ENCODE results near the gene SOSTDC1.

SOSTDC1 gene

DNA sequence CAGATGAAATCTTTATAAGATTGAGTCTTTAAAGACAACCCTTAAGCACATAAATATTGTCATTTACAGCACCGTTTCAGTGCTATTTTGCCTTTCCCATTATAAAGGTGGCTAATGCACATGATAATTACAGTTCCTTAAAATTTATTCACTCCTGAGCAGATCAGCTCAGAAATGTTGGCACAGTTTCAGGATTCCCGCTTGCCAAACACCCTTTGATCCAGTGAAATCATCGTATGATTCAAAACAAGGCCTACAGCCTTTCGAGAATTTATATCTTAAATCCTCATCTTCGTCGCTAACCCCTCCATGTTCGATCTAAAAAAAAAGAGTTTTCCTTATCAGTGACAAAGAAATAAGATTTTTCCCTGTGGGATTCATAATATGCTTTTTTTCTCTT is 14.1 kb upstream of the SOSTDC1 start:
- Histone ChIP-seq H3K27me3 (replicated peaks; ENCODE audit: control insufficient read depth, insufficient read depth, low read length) (no peaks in the 10 kb centered on the region), H3K36me3 (ENCODE audit: control insufficient read depth, insufficient read depth, low read length) (no peaks in the 10 kb centered on the region), H3K4me3 (replicated peaks; ENCODE audit: low read depth, low read length) (no peak overlapping the region)
- DNase-seq (ENCODE audit: extremely low read depth, insufficient read length): no peak
- TF ChIP-seq, protein P1, sequence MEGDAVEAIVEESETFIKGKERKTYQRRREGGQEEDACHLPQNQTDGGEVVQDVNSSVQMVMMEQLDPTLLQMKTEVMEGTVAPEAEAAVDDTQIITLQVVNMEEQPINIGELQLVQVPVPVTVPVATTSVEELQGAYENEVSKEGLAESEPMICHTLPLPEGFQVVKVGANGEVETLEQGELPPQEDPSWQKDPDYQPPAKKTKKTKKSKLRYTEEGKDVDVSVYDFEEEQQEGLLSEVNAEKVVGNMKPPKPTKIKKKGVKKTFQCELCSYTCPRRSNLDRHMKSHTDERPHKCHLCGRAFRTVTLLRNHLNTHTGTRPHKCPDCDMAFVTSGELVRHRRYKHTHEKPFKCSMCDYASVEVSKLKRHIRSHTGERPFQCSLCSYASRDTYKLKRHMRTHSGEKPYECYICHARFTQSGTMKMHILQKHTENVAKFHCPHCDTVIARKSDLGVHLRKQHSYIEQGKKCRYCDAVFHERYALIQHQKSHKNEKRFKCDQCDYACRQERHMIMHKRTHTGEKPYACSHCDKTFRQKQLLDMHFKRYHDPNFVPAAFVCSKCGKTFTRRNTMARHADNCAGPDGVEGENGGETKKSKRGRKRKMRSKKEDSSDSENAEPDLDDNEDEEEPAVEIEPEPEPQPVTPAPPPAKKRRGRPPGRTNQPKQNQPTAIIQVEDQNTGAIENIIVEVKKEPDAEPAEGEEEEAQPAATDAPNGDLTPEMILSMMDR (IDR thresholded peaks at IDR 0.05; ENCODE audit: insufficient read depth, low read length, poor library complexity, severe bottlenecking): no peak

DNA sequence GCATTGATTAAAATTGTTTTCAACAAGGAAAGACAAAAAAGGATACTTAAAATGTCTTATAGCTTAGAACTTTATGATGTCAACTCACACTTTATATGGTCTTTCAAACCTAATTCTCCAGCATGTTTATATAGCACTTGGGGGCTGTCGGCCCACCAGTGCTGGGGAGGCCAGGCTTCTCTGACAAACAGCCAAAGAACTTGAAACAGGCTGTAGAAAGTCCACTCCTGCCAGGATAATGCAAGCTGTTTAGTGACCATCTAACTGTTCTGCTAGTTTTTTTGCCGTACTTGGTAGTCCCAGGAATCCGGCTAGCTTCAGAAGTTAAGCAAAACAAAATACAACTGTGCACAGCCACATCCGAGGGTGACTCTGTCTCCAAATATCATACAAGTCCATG is 13.6 kb upstream of the SOSTDC1 start:
- H3K4me3 ChIP-seq (replicated peaks; ENCODE audit: low read depth, low read length): no peak overlapping the region
- TF ChIP-seq, protein P1 (IDR thresholded peaks at IDR 0.05; ENCODE audit: insufficient read depth, low read length, poor library complexity, severe bottlenecking): no peak
- H3K27me3 ChIP-seq (replicated peaks; ENCODE audit: control insufficient read depth, insufficient read depth, low read length): no peaks in the 10 kb centered on the region
- H3K36me3 ChIP-seq (ENCODE audit: control insufficient read depth, insufficient read depth, low read length): no peaks in the 10 kb centered on the region
- DNase-seq (ENCODE audit: extremely low read depth, insufficient read length): no peak

DNA sequence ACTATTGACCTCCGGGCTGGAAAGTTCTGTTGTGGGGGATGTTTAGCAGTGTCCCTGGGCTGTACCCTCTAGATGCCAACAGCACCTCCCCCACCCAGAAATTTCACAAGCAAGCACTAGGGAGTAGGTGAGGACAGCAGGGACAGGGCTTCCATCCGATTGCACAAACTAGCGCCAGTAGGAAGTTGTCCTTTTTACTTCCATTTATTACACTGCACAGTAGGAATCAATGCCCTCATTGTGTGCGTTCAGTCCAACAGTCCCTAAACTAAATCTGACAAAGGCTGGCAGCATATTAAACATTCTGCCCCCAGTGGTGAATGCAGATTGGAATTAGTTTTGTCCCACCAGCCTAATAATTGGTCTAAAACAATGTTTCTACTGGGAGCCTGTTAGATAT is 6.4 kb upstream of the SOSTDC1 start:
- DNase-seq (ENCODE audit: extremely low read depth, insufficient read length): no peak
- Histone ChIP-seq H3K36me3 (ENCODE audit: control insufficient read depth, insufficient read depth, low read length) (no peaks in the 10 kb centered on the region), H3K27me3 (replicated peaks; ENCODE audit: control insufficient read depth, insufficient read depth, low read length) (no peaks in the 10 kb centered on the region), H3K4me3 (replicated peaks; ENCODE audit: low read depth, low read length) (no peak overlapping the region)
- TF ChIP-seq, protein P1 (IDR thresholded peaks at IDR 0.05; ENCODE audit: insufficient read depth, low read length, poor library complexity, severe bottlenecking): no peak

DNA sequence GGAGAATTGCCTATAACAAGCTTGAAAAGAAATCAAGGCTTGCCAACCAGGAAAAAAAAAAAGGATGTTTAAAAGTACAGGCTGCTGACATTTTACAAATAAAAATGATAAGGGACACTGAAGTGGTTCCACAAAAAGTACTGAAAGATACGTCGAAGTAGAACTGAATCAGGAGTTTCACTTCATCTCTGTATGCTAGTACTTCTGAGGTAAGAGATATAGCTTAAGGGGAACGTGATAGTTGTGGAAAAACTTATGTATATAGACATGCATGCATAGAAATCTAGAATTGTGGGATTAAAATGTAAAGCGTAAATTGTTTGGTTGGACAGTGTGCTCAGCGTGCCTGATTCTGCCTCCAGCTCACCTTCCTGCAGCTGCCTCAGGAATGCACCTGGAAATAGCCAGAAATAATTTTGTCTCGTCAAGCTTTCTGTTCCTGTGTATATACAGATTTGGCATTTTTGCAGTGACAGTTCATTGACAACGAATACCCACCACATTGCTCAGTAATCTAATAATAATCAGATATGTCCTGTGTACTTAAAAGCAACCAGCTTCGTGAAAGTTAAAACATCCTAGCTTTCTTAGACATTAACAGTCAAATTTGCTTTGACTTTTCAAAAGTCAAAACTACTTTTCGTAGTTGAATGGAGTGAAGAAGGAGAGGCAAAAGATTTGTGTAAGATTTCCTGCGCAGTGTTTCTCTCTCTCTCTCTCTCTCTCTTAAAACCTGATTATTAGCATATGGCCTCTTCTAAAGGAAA is 1.4 kb downstream of the SOSTDC1 start:
- Histone ChIP-seq H3K27me3 (replicated peaks; ENCODE audit: control insufficient read depth, insufficient read depth, low read length) (no peaks in the 10 kb centered on the region), H3K4me3 (replicated peaks; ENCODE audit: low read depth, low read length) (no peak overlapping the region), H3K36me3 (ENCODE audit: control insufficient read depth, insufficient read depth, low read length) (no peaks in the 10 kb centered on the region)
- TF ChIP-seq, protein P1 (IDR thresholded peaks at IDR 0.05; ENCODE audit: insufficient read depth, low read length, poor library complexity, severe bottlenecking): no peak
- no peak for DNase-seq (ENCODE audit: extremely low read depth, insufficient read length)

DNA sequence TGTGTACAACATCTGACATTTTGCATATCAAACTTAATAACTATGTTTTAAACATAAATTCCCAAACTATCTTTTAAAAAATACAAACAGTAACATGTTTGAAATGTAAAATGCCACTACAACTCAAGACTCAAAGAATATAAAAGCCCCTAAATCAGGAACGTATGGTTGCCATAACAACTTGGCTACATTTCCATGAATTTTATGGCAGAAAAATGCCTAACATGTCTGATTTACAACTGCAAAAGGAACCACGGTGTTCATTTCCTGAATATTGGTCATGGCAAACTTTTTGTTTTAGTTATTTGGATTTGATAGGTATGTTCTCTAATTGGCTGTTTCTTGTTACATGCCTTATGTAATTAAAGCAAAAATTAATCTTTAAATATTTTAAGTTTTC is 2.0 kb downstream of the SOSTDC1 start:
- DNase-seq (ENCODE audit: extremely low read depth, insufficient read length): no peak
- Histone ChIP-seq H3K36me3 (ENCODE audit: control insufficient read depth, insufficient read depth, low read length) (no peaks in the 10 kb centered on the region), H3K4me3 (replicated peaks; ENCODE audit: low read depth, low read length) (no peak overlapping the region), H3K27me3 (replicated peaks; ENCODE audit: control insufficient read depth, insufficient read depth, low read length) (no peaks in the 10 kb centered on the region)
- TF ChIP-seq, protein P1 (IDR thresholded peaks at IDR 0.05; ENCODE audit: insufficient read depth, low read length, poor library complexity, severe bottlenecking): no peak
